NCI-H1436 treated with DMSO at 0.1 percent for 48 hours (cell line): ENCODE results near the gene CEP192.
"Not testable (repeated sequence)": the region's sequence is repeated elsewhere in the genome, so short reads cannot be mapped to it uniquely, and the experiment has no call there.

Experiments used
- DNase-seq: peaks from one replicate; lab custom pipeline; 2025; lab: John Stamatoyannopoulos, UW

The CEP192 gene

DNA sequence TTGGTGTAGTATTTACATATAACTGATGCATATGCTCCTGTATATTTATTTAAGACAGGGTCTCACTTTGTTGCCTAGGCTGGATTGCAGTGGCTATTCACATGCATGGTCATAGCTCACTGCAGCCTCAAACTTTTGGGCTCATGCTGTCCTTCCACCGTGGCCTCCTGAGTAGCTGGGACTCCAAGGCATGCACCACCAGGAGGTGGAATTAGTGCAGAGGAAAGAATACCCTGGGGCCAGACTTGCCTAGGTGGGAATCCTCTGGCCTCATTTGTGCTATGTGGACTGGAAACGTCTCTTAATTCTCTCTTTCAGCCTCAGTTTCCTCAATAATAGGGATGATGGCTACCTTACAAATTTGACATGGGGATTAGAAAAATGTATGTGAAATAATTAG, 2.3 kb downstream of the CEP192 start:
- DNase-seq: no peak

DNA sequence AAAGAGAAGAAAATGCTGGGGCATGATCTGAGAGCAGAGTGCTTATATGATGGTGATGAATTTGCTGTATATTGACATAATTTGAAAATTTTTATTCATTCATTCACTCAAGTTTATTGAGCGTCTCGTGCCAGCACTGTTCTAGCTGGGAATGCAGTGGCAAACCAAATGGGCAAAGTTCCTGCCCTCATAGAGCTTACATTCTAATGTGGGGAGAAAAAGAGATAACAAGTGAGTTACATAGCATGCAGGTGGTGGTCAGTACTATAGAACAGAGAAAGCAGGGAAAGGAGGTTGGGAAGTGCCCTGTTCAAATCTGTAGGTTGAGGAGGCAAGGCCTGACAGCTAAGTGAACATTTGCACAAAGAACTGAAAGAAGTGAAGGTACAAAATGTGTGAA, 4.3 kb downstream of the CEP192 start:
- no peak for DNase-seq

DNA sequence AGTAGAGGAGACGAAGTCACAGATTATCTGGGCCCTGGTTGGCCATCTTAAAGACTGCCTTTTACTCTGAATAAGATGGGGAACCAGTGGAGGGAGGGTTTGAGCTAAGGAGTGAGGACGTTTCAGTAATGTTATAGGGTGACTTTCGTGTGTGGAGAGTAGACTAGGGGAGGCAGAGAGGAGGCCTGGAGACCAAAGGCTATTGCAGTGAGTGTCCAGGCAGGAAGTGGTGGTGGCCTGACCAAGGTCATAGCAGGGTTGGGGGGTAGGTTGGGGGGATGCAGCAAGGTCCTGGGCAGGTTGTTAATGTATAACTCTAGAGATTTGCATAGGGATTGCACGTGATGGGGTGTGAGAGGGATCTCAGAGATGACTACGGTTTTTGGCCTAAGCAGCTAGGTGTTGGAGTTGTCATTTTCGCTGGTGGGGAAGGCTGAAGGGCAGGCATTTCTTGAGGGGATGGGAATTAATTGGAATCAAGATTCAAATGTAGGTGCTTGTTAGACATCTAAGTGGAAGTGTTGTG, 4.9 kb downstream of the CEP192 start:
- DNase-seq: no peak

DNA sequence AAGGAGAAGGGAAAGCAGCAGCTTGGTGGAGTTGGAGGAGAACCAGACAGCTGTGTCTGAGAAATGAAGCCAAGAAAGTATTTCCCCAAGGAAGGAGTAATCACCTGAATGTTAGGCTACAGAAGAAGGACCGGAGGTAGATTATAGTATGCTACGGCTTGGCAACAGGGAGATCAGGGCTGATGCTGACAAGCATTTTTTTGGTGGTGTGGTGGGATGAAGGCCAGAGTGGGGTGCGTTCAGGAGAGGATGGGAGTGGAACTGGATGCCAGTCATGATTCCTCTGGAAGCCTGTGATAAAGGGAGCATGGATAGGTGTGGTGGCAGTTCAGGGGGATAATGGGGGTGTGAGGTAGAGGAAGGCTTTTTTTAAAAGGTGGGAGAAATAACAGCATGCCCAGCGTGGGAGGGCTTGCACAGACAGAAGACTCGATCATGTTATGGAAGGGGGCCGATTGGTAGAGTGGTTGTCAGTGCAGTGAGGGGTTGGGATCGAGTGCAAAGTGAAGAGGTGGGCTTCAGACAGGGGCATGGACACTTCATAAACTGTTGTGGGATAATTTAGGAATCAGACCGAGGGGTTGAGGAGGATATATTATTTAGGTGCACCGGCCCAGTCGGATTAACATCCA, 5.6 kb downstream of the CEP192 start:
- no peak for DNase-seq

DNA sequence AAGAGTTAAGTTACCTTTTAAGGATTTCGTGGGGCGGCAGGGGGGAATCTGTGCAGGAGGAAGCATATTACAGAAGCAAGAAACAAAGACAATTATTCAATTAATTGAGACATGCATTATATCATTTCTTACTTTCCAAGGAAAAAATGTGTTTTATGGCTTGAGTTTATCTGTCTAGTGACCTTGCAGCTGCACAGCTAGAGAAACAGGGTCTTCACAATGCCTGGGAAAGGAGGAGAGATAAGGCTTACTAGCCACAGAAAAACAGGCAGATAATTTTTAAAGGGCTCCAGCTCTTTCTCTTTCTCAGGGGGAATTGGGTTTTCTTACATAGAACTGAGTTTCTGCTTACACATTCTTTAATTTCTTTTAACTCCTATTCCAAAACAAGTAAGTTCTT, 6.2 kb downstream of the CEP192 start:
- DNase-seq: not testable (repeated sequence)

DNA sequence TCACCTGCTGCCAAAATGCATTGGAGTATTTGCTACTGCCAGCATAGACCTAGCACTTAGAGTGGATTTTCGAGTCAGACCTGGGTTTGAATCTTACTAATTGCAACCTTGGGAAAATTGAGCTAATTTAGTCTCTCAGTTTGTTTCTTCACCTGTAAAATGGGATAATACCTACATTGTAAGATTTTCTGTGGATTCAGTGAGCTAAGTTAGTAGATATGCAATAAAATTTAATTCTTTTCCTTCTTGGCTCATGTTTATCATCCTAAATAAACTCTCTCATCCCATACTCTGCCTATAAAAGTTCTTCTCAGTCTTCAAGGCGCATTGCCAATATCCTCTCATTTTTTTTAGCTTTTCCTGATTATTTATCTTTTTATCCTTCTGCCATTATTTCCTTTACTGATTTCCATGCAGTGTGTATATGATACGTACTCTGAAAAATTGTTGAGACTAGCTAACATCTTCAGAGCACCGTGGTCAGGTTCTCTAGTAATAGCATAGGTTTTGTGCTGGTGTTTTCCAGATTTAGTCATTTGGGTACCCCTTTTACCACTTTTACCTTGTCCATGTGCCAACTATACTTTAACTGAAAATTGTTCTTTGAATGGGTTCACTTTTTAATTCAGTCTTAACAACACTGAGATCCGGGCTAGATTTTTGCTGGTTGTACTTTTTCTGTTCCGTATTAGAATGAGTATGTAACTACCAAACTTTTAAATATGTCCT, 7.3 kb downstream of the CEP192 start:
- DNase-seq: no peak

DNA sequence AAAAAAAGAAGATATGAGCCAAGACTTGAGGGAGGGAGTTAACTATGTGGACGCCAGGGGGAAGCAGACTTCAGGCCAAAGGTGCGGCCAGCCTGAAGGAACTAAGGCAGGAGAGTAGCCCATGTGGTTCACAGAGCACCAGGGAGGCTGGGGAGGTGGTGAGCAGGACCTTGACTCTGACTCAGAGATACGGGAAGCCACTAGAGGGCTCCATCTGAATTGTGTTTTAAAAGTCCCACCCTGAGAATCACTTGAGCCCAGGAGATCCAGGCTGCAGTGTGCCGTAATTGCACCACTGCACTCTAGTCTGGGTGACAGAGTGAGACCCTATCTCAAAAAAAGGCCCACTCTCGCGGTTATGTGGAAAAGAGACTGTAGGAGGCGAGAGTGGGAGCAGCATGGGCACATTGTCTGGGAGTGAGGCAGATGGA, 12.3 kb downstream of the CEP192 start:
- DNase-seq: no peak

DNA sequence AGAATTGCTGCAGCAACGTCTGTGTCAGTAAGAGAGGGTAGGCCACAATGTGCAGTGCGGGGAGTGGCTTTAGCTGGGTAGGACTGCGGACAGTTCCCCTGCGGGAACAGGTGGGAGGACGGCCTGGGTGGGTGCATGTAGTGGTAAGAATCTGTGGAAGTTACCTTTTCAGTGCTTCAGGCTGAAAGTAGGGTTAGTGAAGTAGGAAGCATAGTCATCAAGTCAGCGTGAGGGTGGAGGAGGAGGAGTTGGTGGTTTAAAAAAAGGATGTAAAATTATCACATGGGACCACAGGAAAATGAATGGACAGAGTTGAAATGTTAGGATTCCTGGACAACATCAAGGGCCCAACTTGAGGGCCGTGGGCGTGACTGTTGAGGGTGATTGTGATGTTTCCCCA, 13.2 kb downstream of the CEP192 start:
- no peak for DNase-seq

DNA sequence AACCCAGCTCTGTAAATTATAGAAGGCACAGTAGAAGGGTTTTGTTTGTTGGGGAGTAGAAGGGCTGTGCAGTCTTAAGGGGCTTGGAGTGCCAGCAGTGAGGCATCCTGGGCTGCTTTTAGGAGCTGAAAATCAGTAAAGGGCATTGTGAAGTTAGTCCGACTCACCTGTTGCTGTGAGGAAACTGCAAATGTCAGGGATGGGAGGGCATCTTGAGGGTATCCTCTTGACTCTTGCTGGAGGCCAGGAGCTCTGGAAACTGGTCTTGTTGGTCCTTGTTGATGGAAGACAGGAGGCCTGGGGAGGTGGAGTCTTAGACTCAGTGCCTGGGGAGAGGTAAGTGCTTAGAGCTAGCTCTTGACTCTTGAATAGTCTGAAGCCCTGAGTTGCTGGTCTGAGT, 14.1 kb downstream of the CEP192 start:
- DNase-seq: no peak

- no peak for DNase-seq
Measured at GRCh38 chr18:13006531-13007247, 15.5 kb downstream of the CEP192 start.

- no peak for DNase-seq
Measured at GRCh38 chr18:13007248-13007560, 16.0 kb downstream of the CEP192 start.

DNA sequence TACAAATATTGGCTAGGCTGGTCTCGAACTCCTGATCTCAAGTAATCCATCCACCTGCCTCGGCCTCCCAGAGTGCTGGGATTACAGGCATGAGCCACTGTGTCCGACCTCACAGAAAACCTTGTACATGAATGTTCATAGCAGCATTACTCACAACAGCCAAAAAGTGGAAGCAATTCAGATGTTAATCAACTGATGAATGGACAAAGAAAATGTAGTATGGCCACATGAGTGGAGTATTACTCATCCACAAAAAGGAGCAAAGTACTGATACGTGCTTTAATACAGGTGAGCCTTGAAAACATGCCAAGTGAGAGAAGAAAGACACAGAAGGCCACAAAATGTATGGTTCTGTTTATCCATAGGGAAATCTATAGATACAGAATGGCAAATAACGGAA, 20.6 kb downstream of the CEP192 start:
- no peak for DNase-seq

DNA sequence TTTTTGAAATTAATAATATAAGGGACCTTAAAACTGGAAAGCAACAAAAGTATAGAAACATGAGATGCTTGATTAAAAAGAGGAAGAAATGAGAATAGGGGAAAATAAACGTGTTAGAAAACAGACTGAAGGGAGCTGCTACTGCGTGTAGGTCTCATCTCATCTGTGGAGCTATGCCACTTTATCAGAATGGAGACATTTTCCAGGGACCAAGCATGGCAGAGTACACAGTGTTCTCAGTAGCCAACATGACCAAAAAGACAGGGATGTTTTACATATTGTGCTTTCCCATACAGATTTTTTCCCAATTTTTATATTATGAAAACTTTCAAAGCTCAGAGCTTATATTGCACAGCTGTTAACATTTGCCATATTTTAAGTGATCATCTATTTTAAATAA, 23.1 kb downstream of the CEP192 start:
- no peak for DNase-seq

GRCh38 chr18:13014818-13015217, 23.7 kb downstream of the CEP192 start:
- DNase-seq: no peak

GRCh38 chr18:13017247-13017875, 26.2 kb downstream of the CEP192 start:
- no peak for DNase-seq

DNA sequence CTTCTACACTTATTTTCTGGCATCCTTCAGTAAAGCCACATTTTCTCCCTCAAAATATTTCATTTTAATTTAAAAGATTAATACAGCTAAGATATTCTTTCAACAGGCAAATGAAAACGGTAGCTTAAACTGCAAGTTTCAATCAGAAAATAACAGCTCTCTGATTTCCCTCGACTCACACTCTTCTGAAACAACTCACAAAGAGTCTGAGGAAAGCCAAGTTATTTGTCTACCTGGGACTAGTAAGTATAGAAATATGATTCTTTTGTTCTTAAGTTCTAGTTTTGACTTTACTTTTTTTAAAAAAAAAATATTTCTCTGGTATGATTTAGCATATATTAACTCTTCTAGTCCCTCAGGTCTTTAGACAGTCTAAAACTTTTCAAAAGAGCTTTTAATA, 27.2 kb downstream of the CEP192 start:
- no peak for DNase-seq

DNA sequence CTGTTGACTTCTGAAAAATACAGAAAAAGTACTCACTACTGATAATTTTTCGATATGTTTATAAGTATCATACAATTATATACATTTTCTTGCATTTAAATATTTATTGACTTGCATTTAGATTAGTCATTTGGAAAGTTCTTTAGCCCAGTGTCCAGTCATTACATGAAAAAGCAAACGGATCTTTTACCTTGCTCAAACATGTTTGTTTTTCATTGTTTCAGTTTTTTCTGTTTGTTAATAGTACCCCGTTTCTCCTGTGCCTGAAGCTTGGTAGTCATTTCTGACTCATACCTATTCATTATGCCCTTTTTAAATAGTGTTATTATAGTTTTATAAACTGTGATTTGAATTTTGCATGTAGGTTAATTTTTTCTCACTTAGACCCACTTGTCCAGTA, 28.1 kb downstream of the CEP192 start:
- no peak for DNase-seq

DNA sequence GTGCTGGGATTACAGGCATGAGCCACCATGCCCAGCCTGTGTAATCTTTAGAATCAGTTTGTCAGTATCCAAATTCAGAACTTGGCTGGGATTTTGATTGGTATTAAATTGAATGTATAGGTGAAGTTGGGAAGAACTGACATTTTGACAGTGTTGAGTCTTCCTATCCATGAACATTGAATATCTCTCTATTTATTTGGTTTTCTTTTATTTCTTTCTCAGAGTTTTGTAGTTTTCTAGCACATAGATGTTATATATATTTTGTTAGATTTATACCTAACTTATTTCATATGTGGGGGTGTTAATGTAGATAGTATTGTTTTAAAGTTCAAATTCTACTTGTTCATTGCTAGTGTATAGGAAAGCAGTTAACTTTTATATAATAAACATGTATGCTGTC, 31.5 kb downstream of the CEP192 start:
- DNase-seq: no peak

GRCh38 chr18:13025233-13025632, 34.1 kb downstream of the CEP192 start:
- DNase-seq: no peak

DNA sequence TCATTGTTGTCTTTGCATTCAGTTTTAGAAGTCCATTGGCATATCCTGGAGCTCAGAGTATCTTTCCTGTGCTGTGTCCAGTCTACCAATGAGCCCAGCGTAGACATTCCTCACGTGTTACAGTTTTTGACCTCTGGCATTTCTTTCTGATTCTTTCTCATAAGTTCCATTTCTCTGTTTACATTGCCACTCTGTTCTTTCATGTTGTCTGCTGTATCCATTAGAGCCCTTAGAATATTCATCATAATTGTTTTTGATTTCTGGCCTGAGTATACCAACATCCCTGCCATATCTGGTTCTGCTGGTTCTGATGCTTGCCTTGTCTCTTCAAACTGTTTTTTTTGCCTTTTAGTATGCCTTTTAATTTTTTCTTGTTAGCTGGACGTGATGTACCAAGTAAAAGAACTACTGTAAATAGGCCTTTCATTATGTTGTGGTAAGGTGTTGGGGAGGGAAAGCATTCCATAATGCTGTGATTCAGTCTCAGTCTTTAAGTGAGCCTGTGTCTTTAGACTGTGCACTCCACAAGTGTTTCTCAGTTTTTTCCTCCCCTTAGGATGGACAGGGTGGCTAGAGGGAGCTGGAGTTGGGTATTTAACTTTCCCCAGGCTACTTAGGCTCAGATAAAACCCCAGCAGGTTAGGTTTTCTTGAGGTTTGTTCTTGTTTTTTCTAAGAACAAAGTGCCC, 35.6 kb downstream of the CEP192 start:
- DNase-seq: no peak

DNA sequence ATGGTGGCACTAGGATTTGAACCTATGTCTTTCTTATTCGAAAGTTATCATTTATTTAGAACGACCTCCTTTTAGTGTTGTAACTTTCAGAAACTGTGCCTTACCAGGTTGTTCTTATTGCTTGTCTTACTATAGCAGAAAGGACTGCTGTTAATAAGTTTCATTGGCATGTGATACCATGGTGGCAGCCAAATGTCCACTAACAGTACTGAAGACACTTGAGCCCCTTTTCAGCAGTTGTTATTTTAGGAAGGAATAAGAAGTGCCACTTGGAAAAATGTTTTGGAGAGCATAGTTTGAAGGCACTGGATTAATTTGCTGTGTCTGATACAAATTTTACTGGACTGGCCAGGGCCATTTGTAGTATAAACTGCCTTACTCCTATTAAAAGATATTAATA, 37.7 kb downstream of the CEP192 start:
- DNase-seq: no peak

DNA sequence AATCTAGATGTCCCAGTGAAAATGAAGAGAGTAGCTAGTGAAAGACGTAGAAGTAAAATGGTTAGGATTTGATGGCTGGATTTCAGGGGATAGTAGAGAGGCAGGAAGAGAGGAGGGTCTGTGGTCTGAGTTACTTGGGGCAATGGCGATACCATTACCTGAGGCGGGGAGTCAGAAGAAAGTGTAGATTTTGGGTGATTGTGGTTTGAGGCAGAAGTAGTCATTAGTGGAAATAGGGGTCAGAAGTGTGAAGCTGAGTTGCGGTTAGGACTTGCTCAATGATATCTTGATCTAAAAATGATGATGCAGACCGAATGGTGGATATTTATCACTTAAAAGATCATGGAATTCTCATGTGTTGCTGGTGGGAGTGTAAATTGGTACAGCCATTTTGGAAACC, 41.0 kb downstream of the CEP192 start:
- no peak for DNase-seq
